Hypothalamus (tissue), 51 donors: ENCODE measurements around the gene UNC79.
"Not testable (repeated sequence)": the region's sequence is repeated elsewhere in the genome, so short reads cannot be mapped to it uniquely, and the experiment has no call there.

Source experiments
- DNase-seq, 51 donors: peaks; one replicate each; lab custom pipeline; 2025; lab: John Stamatoyannopoulos, UW

UNC79 gene

DNA sequence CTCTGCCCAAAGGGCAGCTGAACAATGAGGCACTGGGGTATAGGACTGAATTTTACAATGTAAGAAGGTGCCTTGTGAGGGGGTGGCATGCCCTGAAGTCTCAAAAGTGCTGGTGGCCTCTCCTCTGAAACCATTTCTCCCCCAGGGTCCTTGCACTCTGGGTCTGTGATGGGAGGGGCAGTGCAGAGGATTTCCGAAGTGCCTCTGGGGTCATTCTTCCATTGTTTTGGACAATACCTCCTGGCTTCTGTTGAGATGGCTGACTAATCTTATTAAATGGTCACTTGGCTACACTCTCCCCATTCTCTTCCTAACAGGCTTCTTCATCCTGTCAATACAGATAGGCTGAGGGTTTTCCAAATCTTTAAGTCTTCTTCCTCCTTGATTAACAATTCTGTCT lies 59.3 kb downstream of the UNC79 start:
- no peak for DNase-seq

DNA sequence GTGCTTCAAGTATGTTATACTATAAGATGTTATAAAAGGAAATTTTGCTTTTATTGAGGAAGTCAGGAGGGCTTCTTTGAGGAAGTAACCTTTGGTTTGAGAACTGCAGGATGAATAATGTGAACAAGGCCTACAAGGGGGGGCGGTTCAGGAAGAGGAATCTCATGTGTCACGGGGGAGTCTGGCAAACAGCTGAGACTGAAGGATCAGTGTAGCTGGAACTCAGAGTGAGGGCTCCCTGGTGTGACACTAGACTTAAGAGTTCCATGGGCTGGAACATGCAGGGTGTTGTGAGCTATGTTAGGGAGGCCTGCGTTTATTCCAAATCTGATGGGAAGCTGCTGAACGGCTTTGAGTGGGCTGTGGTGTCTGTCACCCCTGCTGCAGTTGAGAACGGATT lies 62.3 kb downstream of the UNC79 start:
- no peak for DNase-seq

DNA sequence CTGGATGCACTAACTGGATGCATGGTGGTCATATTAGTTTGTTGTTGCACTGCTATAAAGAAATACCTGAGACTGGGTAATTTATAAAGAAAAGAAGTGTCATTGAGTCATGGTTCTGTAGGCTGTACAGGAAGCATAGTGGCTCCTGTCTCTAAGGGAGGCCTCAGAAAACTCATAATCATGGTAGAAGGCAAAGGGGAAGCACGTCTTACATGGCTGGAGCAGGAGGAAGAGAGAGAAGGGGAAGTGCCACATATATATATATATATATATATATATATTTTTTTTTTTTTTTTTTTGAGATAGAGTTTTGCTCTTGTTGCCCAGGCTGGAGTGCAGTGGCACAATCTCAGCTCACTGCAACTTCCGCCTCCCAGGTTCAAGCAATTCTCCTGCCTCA lies 62.9 kb downstream of the UNC79 start:
- not testable (repeated sequence) for DNase-seq

DNA sequence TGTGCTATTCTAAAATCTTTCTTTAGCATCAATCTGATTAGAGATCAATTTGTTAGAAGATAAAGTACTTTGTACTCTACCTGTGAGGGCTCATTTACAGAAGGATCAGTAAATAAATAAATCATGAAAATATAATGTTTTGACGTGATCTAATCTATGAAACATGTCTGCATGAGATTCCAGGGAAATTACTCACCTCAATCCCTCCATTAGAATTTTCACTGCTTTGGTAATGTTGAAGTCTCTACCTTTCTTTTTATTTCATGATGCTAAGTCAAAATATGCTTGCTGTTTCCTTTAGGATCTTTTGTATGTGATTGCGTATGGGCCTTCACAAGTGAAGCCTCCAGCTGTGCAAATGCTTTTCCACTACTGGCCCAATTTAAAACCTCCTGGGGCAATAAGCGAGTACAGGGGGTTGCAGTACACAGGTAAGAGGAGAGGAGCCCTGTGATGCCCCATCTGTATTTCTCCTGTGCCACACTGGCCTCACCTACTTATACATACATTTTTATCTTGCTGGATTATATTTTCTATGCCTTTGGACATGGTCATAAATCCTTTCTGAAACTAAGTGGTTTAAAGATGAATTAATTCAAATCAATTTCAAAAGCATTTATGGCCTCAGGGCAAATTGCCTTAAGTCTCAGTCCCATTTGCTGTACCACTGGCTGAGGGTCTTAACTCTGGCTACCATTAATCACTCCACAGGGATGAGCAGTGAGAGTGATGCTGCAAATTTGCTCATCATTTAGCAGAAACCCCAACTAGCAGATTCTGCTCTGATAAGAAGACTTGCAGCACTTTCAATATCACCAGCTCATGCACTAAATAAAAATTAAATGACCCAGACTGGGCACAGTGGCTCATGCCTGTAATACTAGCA lies 66.4 kb downstream of the UNC79 start:
- no peak for DNase-seq

DNA sequence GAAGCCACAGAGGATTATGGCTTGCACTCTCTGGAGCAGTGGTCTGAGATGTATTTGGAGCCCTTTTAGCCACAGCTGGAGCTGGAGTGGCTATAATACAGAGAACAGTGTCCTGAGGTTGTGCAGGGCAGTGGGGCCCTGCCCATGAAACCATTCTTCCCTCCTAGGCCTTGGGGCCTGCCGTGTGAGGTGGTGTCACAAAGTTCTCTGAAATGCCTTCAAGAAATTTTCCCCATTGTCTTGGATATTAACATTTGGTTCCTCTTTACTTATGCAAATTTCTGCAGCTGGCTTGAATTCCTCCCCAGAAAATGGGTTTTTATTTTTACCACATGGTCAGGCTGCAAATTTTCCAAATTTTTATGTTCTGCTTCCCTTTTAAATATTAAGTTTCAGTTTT lies 79.3 kb downstream of the UNC79 start:
- no peak for DNase-seq

DNA sequence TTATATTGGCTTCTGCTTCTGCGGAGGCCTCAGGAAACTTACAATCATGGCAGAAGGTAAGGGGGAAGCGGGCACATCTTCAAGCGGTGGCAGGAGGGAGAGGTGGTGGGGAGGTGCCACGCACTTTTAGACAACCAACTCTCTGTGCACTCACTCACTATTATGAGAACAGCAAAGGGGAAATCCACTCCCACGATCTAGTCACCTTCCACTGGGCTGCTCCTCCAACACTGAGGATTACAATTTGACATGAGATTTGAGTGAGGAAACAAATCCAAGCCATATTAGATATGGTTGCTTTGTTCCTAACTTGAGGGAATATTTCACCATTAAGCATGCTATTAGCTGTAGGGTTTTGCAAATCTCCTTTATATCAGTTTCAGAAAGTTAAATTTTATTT lies 80.3 kb downstream of the UNC79 start:
- no peak for DNase-seq

DNA sequence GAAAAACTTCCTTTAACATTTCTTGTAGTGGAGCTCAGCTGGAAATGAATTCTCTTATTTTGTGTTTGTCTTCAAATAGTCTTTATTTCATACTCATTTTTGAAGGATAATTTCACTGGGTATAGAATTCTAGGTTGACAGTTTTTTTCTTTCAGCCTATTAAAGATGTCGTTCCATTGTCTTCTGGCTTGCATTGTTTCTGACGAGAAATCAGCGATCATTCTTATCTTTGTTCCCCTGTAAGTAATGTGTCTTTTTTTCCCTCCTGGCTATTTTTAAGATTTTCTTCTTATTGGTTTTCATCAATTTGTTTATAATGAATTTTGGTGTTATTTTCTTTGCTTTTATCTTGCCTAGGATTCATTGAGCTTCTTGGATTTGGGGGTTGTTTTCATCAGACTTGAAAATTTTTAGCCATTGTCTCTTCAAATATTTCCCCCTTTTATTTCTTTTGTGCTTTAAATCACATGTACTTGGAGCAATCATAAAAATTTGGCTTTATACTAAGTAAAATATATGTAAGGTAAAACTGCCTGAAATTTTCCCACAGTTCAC lies 89.4 kb downstream of the UNC79 start:
- DNase-seq, result no peak

DNA sequence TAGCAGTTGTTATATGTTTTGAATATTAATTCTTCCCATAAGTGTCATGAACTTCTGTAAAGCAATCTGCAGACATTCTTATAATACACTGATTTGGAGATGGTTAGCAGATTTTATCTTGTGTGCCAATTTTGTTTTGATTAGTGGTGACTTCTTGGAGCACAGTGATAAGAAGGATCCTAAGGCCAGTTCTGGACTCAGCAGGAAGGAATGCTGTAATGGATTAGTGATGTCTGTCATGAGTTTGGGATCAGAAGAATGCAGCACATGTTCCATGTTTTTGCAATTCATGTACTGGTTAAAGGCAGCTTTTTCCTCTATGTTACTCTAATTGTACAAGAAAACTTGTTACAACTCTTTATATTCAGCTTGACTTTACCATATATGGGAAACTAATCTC lies 91.5 kb downstream of the UNC79 start:
- DNase-seq, result no peak

DNA sequence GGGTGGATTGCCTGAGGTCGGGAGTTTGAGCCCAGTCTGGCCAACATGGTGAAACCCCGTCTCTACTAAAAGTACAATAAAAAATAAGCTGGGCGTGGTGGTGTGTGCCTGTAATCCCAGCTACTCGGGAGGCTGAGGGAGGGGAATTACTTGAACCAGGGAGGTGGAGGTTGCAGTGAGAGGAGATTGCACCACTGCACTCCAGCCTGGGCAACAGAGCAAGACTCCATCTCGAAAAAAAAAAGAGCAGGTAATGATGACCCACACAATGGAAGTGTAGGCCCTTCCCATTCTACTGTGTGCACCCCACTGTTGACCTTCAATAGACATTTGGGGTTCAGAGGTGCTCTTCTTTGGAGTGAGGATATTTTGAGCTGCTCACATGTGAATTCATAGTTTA lies 94.5 kb downstream of the UNC79 start:
- DNase-seq, result not testable (repeated sequence)

DNA sequence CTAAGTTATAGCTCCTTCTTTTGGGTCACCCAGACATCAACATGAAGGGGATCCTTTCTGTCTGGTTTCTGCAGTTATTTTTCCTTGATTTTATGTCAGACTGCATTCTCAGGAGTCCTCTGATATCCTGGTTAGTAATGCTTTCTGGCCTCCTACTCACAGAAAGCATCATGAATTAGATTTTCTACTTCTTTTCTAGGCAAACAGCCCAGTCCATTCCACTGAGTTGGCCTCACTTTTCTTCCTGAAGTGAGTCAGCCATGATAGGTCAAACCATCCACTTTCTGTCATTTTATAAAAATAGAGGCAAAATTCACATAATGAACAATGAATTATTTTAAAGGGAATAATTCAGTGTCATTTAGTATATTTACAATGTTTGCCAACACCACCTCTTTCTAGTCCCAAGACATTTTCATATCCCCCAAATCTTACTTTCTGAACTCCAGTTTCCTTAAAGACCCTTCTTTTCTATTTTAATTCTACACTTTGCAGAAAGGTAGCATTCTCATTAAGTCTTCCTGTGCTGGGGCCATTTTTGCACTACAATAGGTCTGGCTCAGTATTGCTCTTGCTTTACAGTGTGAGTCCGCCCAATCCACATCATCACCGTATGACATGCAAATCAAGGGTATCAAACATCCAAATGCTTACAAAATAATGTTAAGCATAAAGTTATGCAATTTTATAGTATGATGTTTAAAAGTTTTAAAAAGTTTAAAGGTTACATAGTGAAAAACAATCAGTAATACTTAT lies 95.1 kb downstream of the UNC79 start:
- no peak for DNase-seq

DNA sequence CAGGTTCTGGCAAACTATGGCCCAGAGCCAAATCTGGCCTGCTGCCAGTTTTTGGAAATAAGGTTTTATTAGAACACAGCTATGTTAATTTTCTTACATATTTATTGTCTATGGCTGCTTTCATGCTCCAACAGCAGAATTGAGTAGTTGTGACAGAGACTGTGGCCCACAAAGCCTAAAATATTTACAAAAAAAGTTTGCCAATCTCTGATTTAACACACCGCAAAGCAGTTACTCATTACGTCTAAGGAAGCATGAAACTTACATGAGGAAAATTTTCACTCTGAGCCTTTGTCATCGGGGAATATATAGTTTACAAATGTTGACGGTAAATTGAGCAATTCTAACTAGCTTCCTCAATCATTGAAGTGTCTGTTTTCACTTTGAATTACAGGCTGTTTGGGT lies 96.5 kb downstream of the UNC79 start:
- no peak for DNase-seq

DNA sequence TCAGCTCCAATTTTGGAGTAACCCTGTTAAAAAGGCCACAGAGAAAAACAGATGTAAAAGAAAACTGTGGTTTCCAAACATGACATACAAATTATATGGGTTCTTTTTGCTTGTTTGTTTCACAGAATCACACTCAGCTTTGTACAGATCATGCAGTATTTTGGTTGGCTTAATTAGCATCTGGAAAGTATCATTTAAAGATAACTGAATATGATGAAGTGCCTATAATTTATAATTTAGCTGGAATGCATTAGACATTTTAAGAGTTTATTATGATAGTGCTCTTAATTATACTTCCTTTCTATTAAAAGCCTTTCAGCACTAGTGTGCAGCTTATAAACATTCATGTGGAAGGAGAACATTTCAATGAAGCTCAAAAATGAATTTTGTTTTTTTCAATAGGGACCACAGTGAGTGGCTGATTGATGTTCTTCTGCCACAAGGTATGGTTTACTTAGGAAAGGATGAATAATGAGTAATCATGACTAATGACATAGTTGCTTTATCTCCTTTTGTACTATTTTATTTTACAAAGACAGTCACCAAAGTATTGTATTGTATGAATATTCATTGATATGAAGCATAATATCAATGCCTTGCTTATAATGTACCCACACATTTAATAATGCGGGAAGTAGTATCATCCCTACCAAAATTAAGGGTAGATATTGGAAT lies 98.3 kb downstream of the UNC79 start:
- DNase-seq, result no peak

DNA sequence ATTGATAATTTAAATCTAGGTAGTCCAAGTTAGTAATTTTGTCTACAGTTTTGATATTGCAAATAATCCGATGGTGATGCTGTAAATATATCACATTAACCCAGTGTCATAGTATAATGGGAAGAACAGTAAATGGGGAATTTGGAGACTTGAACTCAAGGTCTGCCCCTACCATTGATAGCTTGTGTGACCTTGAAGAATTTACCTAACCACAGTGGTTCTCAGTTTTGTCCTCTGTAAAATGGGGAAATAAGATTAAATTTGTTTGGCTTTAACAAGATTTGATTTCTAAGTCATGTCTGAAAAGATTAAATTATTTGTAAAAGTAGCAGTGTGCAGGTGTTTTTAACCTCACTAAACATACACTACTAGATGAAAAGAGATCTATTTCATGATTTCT lies 100.9 kb downstream of the UNC79 start:
- DNase-seq, result no peak

DNA sequence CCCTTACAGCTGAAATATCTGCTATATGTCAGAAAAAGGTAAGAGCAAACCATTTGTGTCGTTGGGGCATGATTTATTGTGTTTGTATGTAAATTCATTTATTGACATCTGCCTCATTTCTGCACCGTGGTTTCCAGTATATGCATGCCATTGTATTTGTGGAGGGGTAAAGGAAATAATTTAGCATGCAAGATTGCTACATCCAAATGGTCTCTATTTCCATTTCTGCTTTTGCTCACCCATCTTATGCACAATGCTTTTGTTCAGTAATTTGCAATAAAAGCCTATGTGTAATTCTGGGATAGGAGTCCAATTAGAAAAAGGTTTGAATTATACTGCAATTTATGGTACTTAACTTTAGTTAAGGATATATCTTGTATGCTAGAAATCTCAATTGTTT lies 101.8 kb downstream of the UNC79 start:
- no peak for DNase-seq

DNA sequence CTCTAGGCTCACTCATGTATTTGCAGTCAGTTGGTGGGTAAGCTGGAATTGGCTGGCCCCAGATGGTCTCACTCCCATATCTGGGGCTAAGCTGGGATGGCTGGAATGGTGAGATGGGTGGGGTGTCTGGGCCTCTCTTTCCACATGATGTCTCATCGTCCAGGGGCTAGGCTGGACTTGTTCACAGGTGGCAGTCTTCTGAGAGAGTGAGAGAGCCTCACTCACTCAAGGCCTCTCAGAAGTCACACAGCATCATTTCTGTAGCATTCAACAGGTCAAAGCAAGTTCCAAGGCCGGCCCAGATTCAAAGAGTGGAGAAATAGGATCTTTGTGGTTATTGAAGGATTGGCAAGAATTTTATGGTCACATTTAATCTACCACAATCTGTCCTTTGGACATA lies 102.7 kb downstream of the UNC79 start:
- no peak for DNase-seq

DNA sequence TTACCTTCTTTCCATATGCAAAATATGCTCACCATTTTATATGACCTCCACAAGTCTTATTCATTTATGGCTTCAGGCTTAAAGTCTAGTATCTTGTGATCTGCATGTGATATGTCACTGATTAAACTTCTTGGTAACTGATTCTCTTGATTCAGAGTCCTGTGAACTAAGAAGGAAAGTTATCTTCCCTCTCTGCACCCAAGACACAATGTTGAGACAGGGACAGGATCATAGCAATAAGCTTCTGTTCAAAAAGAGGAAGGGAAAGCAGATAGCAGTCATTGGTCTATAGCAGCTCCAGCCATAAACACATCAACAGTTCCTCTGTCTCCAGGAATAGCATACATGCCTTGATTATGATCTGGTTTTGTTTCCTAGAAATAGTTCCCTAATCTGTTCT lies 103.1 kb downstream of the UNC79 start:
- DNase-seq, result peak in 1 of 51 donors; percentile 12

DNA sequence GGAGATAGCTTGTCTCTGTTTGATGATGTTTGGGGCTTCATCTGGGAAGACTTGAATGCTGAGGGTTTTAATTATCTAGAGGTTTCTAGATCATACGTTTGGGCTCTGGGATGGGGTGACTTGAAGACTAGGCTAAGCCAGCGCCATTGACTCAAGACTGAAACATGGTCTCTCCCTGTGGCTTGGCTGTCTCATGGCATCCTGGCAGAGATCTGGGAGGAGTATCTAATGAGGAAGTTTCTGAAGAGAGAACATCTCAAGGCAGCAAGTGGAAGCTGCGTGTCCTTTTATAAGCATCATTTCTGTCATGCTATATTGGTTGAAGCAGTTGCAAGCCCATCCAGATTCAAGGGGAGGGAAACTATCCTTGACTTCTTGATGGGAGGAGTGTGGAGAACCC lies 104.8 kb downstream of the UNC79 start:
- no peak for DNase-seq

DNA sequence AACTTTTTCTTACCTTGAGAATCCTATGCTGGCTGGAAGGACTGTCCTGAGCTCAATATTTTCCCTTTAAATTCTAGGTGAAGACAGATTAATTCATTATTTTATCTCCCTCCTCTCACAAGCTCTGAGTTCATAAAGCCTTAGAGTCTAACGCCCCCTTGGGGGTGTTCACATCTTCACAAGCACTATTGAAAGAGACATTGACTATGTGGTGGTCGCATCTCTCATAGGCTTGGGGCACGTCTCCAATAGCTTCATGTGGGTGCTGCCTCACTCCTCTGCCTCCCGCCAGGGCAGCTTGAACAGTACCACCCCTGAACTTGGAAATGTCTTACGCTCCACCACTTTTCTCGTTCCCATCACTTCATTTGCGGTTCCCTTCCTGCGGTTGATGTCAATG lies 106.2 kb downstream of the UNC79 start:
- DNase-seq, result peak in 1 of 51 donors; percentile 8

DNA sequence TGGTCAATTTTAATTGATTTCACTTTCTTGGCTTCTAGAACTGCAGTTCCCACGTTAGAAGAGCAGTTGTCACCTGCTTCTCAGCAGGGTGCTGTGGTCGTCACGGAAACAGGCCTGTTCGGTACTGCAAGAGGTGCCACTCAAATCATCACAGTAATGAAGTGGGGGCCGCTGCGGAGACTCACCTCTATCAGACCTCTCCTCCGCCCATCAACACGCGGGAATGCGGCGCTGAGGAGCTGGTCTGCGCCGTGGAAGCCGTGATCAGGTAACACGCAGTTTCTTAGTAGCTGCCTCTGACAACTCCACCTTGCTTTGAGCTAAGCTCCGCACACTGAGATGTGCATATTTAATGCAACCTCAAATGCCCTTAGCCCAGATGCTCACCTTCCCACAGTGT lies 107.2 kb downstream of the UNC79 start:
- no peak for DNase-seq

DNA sequence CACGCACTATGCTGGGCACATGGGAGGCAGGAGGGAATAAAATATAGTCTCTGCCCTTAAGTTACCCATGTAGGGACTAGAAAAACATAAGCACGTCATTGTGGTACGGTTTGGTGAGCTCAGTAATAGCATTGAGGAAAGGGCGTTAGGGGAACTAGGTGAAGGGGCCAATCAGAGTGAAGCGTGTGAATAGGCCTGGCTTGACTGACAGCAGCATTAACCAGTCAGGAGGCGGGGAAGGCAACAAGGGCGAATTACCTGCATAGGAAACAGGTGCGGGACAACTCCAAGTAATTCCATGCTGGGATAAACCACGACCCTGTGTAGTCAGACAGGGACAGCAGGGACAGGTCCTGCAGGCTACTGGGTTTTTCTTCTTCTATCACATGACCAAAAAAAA lies 107.7 kb downstream of the UNC79 start:
- DNase-seq, result no peak

DNA sequence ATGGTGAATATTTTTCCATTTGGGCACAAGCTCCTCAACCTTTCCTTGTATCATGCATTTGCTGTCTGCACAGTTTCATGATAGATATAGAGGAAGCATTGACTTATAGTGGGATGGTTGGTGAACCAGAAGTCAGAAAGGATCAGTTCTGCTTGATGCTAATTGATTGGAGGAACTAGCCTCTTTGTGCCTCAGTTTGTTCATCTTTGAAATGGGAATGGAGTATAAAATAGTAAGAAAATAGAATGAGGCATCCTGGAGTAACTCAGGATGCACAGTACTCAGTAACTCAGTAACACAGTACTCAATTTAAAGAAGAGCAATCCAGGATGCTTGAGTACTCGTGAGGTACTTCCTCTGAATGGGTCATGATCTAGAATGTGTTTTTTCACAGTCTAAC lies 109.5 kb downstream of the UNC79 start:
- DNase-seq, result no peak
